Endometrium (tissue), 2 donors: ENCODE data around the gene CCDC178.
"Not testable (repeated sequence)": the region's sequence is repeated elsewhere in the genome, so short reads cannot be mapped to it uniquely, and the experiment has no call there.

Experiments
- FAIRE-seq: peaks from 2 replicates; lab custom pipeline; 2012; peaks lifted over from hg19 to GRCh38; lab: Jason Lieb, UNC
- donor health status: control.
- donor health status: control.

CCDC178 gene

DNA sequence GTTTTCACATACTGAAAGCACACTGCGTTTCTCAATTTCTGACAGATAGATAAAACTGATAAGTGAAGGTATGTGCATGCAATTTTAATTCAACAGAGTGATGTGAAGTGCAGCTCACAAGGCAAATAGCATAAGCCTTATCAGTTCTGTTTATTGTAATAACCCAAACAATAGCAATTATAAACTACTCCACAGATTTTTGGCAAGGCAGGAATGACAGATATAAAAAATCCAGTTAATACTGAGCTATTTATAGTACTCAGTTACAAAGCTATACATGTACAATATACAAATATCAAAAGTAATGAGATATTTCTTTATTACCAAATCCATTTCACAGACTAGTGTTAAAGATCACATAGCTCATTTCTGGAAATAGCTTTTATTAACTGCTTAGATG, 456.8 kb downstream of the CCDC178 start:
- no peak for FAIRE-seq

GRCh38 chr18:32980896-32981295, 459.6 kb downstream of the CCDC178 start:
- no peak for FAIRE-seq

- no peak for FAIRE-seq
Observed at GRCh38 chr18:32975501-32975900, 465.0 kb downstream of the CCDC178 start.

DNA sequence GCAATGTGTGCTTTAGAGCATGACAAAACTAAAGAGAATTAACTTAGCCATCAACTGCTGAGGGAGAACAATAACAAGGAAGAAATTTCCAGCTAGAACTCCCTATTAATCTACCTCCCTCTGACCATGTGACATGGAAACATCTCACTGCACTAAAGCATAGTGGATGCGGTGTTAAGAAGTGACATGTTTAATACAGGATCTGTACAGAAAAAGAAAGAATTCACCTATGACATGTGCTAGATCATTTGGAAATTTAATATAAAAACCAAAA, 465.4 kb downstream of the CCDC178 start:
- no peak for FAIRE-seq

DNA sequence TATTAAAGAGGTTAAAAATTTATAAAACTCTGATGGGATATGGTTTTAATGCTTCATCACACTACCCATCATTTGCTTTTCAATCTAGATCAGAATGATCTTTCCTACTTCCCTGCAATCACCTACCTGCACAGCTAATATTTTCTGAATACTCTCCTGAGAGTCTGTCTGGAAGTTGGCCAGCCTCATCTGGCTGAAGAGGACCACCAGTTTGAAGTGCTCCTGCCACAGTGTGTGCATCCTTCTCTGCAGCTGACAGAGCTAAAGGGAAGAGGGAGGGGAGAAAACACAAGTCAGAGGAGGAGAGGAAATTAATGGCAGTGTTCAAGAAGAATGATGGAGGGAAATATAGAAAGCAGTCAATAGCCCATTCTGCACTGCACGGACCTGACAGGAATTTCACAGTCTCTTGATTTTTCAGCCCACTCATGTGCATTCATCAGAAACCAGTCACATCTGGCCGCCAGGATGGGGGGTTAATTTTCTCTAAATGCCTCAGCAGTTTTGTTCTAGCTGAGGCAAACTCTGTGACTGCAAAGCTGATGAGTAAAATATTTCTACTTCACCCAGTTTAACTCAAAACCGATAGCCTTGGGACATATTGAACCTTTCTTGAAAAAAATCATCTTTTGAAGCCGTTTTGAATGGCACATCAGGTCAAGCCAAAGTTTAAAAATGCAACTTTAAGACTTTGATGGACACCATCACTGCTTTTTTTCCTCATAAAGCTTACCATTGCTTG, 465.9 kb downstream of the CCDC178 start:
- FAIRE-seq: no peak

DNA sequence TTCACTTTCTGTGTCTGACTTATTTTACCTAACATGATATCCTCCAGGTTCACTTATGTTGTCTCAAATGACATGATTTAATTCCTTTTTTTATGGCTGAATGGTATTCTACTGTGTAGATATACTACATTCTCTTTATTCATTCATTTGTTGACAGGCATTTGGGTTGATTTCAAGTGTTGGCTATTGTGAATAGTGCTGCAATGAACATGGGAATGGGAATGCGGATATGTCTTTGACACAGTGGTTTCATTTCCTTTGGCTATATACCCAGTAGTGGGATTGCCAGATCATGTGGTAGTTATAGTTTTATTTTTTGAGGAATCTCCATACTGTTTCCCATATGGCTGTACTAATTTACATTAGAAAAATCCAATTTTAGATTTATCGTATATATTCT, 472.3 kb downstream of the CCDC178 start:
- no peak for FAIRE-seq

DNA sequence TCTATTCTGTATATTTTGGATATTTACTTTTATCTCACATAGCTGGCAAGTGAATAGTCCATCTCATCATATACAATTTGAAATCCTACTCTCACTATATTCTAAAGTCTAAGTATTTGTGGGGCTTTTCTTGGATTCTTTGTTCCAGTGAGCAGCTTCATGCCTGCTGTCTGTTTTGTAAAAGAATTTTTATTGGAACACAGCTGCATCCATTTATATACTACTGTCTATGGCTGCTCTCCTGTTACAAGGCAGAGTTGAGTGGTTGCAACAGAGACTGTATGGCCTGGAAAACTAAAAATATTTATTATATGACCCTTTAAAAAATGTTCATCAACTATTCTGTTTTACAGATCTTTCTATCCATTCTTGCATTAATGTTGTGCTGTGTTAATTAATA, 474.4 kb downstream of the CCDC178 start:
- no peak for FAIRE-seq

GRCh38 chr18:32961538-32961937, 479.0 kb downstream of the CCDC178 start:
- no peak for FAIRE-seq

DNA sequence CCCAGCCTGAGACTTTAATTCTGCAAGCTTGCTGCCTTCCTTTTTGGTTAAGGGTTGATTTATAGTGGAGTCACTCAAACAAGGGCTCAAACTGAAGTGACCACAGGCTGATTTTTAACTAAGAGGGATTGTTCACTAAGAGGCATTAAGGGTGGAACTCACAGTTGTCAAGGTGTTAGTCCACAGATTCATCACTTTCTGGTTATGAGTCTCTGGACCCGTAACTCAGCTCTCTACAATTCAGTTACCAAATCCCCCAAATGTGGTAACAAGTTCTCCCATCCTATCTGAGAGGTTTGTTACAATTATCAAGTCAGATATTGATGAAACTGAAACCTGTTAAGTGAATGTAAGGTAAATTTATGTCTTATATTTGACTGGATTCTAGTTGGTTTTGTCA, 481.8 kb downstream of the CCDC178 start:
- no peak for FAIRE-seq

- FAIRE-seq: no peak
Observed at GRCh38 chr18:32956591-32957315, 483.8 kb downstream of the CCDC178 start.

DNA sequence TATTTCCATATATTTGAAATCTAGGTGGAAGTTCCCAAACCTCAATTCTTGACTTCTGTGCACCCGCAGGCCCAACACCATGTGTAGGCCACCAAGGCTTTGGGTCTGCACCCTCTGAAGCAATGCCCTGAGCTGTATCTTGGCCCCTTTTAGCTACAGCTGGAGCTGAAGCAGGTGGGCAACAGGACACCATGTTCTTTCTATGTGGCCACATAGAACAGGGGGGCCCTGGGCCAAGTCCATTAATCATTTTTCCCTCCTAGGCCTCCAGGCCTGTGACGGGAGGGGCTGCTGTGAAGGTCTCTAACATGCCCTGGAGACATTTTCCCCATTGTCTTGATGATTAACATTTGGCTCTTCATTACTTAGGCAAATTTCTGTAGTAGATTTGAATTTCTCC, 488.2 kb downstream of the CCDC178 start:
- FAIRE-seq: not testable (repeated sequence)

DNA sequence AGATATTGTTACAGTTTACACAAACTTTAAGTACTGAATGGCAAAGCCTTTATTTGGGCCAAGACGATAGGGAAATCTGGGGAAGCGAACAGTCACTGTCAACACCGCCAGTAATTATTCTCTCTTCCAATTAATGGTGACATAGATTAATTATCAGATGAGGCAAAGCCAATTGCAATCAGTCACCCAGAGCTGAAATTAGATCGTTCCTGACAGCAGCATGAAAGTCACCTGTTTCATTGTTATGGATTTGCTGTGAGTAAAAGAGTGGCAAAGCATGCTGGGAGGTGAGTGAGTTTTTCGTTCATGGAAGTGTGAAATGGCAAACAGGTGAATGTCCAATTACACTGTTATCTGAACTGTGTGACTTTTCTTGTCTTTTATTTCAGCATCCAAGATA, 502.9 kb downstream of the CCDC178 start:
- FAIRE-seq: no peak

DNA sequence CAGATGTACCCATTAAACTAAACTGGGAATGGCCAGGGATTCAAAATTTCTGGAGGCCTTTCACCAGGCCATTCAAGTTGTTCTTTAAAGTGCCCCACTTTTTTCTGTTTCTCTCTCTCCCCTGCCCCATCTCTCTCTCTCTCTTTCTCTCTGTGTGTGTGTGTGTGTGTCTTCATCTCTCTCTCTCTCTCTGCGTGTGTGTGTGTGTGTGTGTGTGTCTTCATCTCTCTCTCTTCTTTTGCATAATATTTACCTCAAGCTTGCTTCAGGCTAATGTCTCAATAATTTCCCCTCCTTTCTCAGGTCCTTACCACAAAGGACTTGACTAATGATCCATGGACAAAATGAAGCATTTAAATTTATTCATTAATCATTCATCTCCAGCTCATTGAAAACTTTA, 503.5 kb downstream of the CCDC178 start:
- FAIRE-seq: no peak

GRCh38 chr18:32934201-32934600, 506.3 kb downstream of the CCDC178 start:
- no peak for FAIRE-seq

DNA sequence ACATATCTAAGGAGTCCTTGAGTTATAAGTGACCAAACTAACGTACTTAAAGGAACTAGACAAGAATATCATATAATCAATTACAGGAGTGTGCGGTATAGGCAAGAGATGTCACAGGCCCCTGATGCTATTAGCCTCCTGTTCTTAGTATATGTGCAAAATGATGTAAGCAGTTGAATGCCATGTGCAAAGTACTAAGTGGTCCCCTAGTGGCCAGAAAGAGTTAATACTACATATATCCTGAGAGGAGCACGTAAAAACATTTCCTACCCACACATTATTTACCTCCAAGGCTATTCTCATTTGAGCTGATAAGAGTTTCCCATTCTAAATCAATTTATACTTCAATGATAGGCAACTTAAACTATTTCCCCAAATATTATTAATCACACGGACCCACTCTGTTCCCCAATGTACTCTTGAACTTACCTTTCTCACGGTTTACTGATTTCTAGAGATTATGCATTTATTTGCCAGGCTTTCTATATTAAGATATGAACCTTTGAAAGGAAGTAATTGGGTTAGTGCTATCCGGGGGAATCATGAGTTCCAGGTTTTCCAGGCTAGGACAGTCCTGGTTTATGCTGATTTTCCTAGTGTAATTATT, 509.7 kb downstream of the CCDC178 start:
- no peak for FAIRE-seq

DNA sequence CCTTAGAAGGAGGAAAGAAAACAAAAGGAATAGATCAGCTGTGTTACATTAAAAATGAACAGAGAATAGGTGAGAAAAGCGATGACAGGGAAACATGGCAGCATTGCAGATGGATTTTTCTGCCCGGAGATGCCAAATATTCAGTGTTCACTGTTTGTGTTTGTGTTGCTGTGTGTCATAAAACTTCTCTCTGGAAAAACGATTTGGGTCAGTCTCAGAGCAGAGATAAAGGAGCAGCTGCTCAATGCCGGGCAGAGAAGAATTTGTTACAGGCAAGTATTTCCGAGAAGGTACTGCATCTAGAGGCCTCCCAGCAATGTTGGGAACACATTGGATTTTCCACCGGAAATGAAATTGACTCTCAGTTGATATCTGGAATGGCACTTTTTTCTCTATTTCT, 511.3 kb downstream of the CCDC178 start:
- no peak for FAIRE-seq

DNA sequence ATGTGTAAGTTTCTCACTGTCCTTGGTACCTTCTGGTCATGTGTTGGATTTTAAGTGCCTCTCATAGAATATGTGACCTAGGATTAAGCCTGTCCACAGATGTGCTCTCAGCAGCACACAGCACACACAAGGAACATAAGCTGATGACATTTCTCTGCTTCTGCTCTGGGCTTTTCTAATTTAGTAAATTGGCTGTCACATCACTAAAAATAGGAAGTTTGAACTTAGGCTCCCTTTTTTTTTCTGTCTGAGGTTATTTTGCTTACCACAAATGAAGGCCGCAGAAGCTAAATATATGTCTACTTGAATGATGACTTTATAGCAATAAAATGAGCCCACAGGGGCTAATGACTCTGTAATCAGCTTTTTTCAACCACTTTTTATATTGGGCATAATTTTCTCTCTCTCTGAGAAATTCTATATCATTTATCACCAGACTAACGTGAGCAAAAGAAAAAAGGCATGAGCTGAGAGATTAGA, 517.5 kb downstream of the CCDC178 start:
- FAIRE-seq: no peak

DNA sequence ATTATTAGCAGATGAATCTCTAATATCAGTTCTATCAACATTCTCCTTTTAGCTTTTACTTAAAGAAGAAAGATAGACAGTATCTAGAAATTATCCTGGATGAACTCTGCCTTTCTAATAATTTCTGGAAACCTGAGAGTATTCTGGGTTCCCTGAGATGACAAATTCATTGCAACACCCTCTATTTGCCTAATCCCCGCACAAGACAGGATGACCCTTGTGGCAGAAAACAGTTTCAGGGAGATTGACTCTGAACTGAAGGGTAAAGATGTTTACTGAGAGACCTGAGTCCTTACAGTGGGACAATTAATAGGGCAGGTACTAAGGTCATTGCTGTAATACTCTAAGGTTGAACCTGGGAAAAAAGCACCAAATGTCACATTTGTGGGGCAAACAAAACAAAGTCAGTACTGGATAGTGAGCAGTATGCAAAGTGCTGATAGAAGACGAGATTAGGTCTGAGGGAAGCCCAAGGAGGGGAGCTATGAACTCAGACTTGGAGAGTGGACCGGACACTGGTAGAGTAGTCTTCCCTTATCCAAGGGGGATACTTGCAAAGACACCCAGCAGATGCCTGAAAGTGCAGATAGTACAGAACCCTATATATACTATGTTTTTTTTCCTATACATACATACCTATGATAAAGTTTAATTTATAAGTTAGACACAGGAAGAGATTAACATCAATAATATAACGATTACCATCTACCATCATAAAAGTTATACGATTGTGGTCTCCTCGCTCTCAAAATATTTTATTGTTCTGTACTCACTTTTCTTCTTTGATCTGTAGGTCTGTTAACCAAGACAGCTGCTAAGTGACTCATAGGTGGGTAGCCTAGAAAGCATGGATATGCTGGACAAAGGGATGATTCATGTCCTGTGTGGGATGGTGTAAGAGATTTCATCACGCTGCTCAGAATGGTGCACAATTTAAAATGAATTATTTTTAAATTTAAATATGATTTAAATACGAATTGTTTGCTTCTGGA, 519.4 kb downstream of the CCDC178 start:
- no peak for FAIRE-seq

GRCh38 chr18:32919799-32920198, 520.7 kb downstream of the CCDC178 start:
- no peak for FAIRE-seq

DNA sequence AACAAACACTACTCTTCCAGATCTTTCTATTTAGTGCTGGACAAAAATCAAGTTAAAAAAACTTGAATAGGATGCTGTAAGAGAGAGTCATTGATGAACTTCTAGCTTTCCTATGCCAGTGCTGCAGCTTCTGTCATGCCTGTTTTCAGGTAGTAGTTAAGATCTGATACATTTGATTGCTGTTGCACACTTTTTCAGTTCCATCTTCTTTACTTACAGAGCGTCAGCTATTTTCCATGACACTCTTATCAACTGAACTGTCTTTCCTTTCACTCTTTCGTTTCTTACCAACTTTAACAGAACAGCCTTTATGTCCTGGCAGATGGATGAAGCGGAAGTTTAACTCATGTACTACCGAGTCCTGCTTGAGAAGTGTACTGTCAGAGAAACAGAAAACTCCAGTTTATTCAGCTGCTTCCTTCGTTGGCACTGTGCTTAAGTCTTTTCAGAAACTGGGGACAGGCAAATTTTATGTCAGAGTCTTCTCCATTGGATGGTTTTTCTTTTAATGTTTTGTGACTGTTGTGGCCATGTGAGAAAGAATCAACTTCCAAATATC, 521.8 kb downstream of the CCDC178 start:
- FAIRE-seq: no peak

DNA sequence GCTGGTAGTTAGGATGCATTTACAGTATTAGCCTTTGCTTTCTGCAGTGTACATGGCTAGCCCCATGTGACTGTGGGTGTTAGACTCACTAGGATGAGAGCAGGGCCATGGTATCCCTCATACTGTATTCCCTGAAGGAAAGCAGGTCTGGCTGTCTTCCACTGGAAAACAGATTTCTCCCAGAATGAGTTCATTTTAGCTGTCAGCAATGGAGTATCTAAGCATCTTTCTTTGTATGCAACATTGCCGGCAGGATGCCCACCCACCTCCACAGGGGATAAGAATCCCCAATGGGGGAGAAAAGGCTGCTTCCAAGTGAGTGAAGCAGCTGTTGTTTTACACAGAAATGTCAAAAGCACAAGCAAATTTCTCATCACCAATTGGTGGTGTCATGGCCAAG, 525.0 kb downstream of the CCDC178 start:
- FAIRE-seq: no peak
